Osteocyte (in vitro differentiated cells): Measurements from ENCODE around the gene LPCAT3. TPM values are rescaled to one million over a fixed set of nuclear protein-coding genes. Genes with fewer than 3 reads are reported as not detected.

ENCODE experiments used
- DNase-seq: peaks from one replicate; pipeline ENCODE4 v3.0.0; 2021; ENCODE audit warnings: mixed read lengths; ENCODE audit not compliant: unreplicated experiment; ENCODE audit errors: extremely low spot score
- H3K27ac Mint-ChIP-seq: one replicate; pipeline ENCODE4 v1.8.0; 2021; ENCODE audit warnings: mild to moderate bottlenecking, mixed read lengths; ENCODE audit not compliant: unreplicated experiment
- H3K27me3 Mint-ChIP-seq: one replicate; pipeline ENCODE4 v1.8.0; 2021; ENCODE audit warnings: mixed read lengths; ENCODE audit not compliant: unreplicated experiment
- H3K36me3 Mint-ChIP-seq: one replicate; pipeline ENCODE4 v1.8.0; 2021; ENCODE audit warnings: mixed read lengths; ENCODE audit not compliant: unreplicated experiment
- H3K4me1 Mint-ChIP-seq: one replicate; pipeline ENCODE4 v1.8.0; 2021; ENCODE audit warnings: mixed read lengths; ENCODE audit not compliant: unreplicated experiment
- H3K4me3 Mint-ChIP-seq: one replicate; pipeline ENCODE4 v1.8.0; 2021; ENCODE audit warnings: mild to moderate bottlenecking, moderate library complexity, mixed read lengths; ENCODE audit not compliant: unreplicated experiment
- H3K9me3 Mint-ChIP-seq: one replicate; pipeline ENCODE4 v1.8.0; 2021; ENCODE audit warnings: mixed read lengths; ENCODE audit not compliant: unreplicated experiment
- CTCF ChIP-seq: fragments of 200-600 bp; sonication (generic); IDR thresholded peaks from 2 replicates; pipeline ENCODE4 v1.5.0; 2021; ENCODE audit warnings: antibody characterized with exemption, mild to moderate bottlenecking, moderate library complexity
- total RNA-seq: library from RNA; stranded (reverse); gene quantifications from 2 replicates; pipeline ENCODE4 v1.2.1, GENCODE V29; 2021

LPCAT3 gene
- total RNA-seq, 1 donor from 2014 or later = 33.2 TPM

DNA sequence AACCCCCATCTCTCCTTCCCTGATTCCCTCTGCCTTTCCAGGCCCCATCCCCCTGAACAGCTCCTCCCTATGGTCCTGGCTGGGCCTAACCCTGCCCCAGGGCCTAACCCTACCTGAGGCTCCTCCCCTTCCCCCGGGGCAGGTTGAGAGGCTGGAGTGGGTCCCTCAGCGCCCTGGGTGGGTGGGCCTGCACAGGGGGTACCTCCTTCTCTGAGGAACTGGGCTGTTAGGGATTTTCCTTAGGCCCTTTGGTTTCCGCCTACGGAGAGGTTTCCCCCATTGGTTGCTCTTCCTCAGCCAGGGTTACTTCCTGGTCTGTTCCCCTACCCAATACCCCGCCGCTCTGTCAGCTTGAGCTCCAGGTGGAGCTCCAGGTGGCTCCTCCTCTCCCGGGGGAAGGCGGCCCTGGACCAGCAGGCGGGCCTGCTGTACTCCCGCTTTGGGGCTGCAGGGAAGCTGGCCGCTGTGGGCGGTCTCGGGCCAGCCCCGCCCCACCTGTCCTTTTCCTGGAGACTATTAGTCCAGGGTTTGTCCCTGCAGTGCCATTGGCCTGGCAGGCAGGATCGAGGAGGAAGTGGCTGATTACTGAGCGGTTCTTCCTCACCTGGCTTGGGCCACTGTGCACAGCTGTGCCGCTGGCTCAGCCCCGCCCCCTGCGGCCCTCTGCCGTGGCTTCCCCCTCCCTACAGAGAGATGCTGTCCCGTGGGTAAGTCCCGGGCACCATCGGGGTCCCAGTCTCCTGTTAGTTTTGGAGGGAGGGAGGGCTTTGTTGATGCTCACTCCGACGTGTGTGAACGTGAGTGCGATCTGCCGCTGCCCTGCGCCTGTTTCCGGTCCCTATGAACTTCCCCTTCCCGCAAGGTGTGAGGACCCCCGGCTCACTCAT is 72.0 kb downstream of the LPCAT3 start:
- Mint-ChIP-seq H3K4me1 (peaks cover 33% of the 10 kb centered on the region), H3K36me3 (peaks cover 9% of the 10 kb centered on the region), H3K4me3 (peak overlapping the region; percentile 23), H3K27ac (no peak overlapping the region), H3K9me3 (no peaks in the 10 kb centered on the region), H3K27me3 (no peaks in the 10 kb centered on the region)
- DNase-seq = no peak
- TF ChIP-seq CTCF = no peak

GRCh38 chr12:6945613-6946012 is 72.7 kb downstream of the LPCAT3 start:
- DNase-seq = no peak
- no peak for TF ChIP-seq CTCF
- Mint-ChIP-seq H3K36me3 (peaks cover 10% of the 10 kb centered on the region), H3K9me3 (no peaks in the 10 kb centered on the region), H3K27me3 (no peaks in the 10 kb centered on the region), H3K4me3 (peak overlapping the region; percentile 94), H3K27ac (no peak overlapping the region), H3K4me1 (peaks cover 33% of the 10 kb centered on the region)

GRCh38 chr12:6944381-6945186 is 73.7 kb downstream of the LPCAT3 start:
- peak overlapping the region; percentile 94 for H3K4me3 Mint-ChIP-seq
- no peaks in the 10 kb centered on the region for H3K9me3 Mint-ChIP-seq
- DNase-seq = peak; percentile 94
- TF ChIP-seq CTCF = peak; percentile 90
- peak overlapping the region; percentile 99 for H3K27ac Mint-ChIP-seq
- no peaks in the 10 kb centered on the region for H3K27me3 Mint-ChIP-seq
- H3K36me3 Mint-ChIP-seq = peaks cover 13% of the 10 kb centered on the region
- peaks cover 35% of the 10 kb centered on the region for H3K4me1 Mint-ChIP-seq

DNA sequence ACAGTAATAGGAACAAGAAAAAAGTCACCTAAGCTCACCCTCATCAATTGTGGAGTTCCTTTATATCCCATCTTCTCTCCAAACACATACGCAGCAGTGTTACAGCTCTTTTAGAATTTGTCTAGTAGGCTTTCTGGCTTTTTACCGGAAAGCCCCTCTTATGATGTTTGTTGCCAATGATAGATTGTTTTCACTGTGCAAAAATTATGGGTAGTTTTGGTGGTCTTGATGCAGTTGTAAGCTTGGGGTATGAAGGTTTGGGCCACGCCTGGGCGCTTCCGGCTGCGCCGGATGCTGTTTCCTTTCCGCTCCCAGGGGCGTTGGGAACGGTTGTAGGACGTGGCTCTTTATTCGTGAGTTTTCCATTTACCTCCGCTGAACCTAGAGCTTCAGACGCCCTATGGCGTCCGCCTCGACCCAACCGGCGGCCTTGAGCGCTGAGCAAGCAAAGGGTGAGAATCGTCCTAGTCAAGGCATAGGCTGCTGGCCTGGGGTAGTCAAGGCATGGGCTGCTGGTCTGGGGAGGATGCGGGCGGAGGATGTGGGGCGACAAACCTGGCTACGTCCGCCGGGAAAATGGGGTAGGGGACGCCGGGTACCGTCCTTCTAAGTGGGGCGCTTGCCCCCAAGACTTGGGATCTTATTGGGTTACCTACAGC is 74.4 kb downstream of the LPCAT3 start, which contains the start of the genes C12orf57 and RNU7-1:
TSS of gene C12orf57 (plus strand) at position 301 of the 659 bp plus-strand sequence. CDS start at position 401, 100 bp downstream.
TSS of gene RNU7-1 (plus strand) at position 95 of the 659 bp plus-strand sequence.
- H3K9me3 Mint-ChIP-seq = no peaks in the 10 kb centered on the region
- no peaks in the 10 kb centered on the region for H3K27me3 Mint-ChIP-seq
- peaks cover 37% of the 10 kb centered on the region for H3K4me1 Mint-ChIP-seq
- peaks cover 13% of the 10 kb centered on the region for H3K36me3 Mint-ChIP-seq
- no peak for DNase-seq
- peak within 1 kb of the TSS; percentile 99 for H3K27ac Mint-ChIP-seq
- no peak for TF ChIP-seq CTCF
- peak within 1 kb of the TSS; percentile 94 for H3K4me3 Mint-ChIP-seq
